MM.1S (cell line): ENCODE results near the gene CD34.

Source experiments
- EZH2phosphoT487 ChIP-seq: fragments of 300-600 bp; sonication (generic); IDR thresholded peaks from 2 replicates; pipeline ENCODE4 v1.6.1; 2018; ENCODE audit warnings: antibody characterized with exemption, low read length
- TF ChIP-seq, protein P1 (sequence below): fragments of 300-600 bp; sonication (generic); IDR thresholded peaks from 2 replicates; pipeline ENCODE4 v1.5.1; 2016; ENCODE audit warnings: antibody characterized with exemption, low read length, mixed read lengths

DNA sequence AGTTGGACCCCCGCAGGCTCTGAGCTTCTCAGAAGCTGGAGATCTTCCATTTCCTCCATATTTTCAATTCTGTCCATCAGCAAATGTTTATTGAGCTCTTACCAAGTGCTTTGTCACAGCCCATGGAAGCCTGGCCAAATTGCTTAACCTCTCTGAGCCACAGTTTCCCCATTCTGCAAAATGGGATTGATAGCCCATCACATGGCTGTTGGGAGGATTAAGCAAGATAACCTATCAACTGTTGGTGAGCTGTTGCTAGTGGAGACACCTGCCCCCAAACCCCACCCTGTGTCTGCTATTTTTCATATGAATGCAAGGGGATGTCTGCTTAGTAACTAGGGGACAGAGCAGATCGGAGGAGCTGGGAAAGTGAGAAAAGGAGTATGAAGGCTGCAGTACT lies 38.3 kb downstream of the CD34 start:
- TF ChIP-seq, protein P1, sequence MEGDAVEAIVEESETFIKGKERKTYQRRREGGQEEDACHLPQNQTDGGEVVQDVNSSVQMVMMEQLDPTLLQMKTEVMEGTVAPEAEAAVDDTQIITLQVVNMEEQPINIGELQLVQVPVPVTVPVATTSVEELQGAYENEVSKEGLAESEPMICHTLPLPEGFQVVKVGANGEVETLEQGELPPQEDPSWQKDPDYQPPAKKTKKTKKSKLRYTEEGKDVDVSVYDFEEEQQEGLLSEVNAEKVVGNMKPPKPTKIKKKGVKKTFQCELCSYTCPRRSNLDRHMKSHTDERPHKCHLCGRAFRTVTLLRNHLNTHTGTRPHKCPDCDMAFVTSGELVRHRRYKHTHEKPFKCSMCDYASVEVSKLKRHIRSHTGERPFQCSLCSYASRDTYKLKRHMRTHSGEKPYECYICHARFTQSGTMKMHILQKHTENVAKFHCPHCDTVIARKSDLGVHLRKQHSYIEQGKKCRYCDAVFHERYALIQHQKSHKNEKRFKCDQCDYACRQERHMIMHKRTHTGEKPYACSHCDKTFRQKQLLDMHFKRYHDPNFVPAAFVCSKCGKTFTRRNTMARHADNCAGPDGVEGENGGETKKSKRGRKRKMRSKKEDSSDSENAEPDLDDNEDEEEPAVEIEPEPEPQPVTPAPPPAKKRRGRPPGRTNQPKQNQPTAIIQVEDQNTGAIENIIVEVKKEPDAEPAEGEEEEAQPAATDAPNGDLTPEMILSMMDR, result no peak
- no peak for TF ChIP-seq EZH2phosphoT487
